ENCODE data around the gene UQCC5.
"Not testable (repeated sequence)": the region's sequence is repeated elsewhere in the genome, so short reads cannot be mapped to it uniquely, and the experiment has no call there.

UQCC5 gene

DNA sequence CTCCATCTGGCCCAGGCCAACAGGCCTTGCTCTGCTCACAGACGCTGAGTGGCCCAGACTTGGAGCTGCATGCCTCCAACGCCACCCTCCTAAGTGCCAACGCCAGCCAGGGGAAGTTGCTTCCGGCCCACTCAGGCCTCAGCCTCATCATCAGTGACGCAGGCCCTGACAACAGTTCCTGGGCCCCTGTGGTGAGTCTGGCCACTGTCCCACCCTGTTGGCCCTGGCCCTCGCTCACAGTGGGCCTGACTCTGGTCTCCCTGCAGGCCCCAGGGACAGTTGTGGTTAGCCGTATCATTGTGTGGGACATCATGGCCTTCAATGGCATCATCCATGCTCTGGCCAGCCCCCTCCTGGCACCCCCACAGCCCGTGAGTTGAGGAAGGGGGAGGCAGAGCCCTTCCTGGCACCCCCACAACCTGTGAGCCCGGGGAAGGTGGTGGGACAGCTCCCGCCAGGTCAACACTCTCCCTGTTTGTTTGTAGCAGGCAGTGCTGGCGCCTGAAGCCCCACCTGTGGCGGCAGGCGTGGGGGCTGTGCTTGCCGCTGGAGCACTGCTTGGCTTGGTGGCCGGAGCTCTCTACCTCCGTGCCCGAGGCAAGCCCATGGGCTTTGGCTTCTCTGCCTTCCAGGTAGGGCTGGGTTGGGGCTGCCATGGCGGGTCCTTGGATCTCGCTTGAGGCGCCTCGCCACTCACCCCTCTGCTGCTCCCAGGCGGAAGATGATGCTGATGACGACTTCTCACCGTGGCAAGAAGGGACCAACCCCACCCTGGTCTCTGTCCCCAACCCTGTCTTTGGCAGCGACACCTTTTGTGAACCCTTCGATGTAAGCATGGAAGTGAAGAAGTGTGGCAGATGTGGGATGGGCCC lies 12.8 kb upstream of the UQCC5 start:
- DNase-seq (ENCODE audit: low read depth in 2 of 2), result no peak

- DNase-seq (ENCODE audit: low read depth in 2 of 2), result no peak
Observed at GRCh38 chr3:52524258-52524751, 12.1 kb upstream of the UQCC5 start.

DNA sequence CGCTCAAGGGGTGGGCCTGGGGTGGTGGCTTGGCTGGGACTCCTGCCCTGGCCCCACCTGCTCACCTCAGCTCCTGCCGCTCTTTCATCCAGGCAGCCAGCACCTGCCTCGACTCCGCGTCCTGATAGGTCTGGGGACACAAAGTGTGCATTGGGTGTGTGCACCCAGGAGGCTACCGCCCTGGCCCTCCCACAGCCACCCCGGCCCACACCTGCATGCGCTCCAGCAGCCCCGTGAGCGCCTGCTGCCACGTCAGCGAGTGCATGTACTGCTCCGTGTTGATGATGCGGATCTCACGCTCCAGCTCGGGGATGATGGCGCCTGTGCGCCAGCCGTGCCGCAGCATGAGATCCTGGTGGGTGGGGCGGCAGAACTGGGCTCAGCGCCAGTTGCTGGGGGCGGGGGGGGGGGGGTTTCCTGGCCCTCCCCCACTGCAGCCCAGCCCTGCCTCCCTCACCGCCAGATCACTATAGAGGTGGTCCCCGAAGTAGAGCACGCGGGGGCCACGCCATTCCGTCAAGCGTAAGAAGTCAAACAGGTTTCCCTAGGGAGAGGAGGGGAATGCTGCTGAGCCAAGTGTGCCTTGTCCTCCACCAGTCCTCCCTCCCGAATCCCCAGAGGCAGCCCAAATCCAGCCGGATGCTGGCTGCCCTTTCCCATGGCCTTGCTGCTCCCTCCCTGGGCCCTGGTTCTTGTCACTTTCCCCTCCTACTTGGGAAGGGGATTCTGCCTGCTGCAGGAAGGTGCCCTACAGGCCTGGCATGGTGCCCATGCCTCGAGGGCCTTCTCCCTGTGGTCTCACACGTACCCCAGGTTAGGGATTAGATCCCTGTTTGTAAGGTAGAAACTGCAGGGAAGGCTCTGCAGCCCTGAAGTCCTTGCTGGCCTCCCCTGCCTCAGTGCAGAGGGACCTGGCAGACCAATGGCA lies 11.4 kb upstream of the UQCC5 start:
- DNase-seq (ENCODE audit: low read depth in 2 of 2), result no peak

DNA sequence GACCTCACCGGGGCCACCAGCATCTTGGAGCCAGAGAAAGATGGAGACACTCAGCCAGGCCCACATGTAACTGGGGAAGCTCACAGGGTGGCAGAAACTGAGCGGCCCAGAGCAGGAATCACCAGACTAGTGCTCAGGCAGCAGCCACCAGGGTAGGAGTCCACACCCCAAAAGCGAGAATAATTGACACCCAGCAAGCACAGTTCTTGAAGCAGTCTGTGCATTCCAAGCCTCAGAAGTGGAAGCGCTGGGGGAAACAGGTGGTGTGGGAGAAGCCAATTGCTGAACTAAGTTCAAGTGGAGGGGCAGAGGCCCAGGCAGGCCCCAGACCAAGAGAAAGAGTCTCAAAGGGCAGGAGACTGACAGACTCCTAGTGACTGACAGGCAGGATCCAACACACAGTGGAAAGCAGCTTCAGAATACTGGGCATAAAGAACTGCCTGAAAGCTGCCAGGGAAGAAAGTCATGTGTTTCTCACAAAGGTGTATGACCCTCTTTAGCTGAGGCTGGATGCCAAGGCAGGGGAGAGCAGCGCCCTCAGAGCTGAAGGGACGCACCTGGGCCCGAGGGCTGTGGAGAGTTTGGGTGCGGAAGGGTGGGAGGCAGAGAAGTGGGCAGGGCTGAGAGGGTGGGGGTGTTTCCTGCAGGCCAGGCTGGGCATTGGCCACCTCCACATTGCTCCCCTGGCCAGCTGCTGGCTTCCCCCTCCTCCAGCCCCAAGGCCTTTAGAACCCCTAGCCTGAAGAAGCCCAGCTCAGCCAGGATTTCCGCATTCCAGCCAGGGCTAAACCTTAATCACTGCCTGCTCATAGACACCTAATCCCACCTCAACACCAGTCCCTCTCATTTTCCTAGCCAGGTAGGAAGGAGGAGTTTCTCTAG lies 10.5 kb upstream of the UQCC5 start:
- no peak for DNase-seq (ENCODE audit: low read depth in 2 of 2)

DNA sequence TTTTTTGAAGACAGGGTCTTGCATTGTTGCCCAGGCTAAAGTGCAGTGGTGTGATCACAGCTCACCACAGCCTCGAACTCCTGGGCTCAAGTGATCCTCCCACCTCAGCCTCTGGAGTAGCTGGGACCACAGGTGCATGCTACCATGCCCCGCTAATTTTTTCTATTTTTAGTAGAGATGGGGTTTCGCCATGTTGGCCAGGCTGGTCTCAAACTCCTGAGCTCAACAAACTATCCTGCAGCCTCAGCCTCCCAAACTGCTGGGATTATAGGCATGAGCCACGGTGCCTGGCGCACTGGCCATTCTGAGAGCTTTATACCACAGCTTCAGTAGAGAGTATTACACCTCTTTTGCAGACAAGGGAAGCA lies 9.8 kb upstream of the UQCC5 start:
- DNase-seq (ENCODE audit: low read depth in 2 of 2), result not testable (repeated sequence)

- DNase-seq (ENCODE audit: low read depth in 2 of 2), result no peak
Observed at GRCh38 chr3:52527039-52527731, 9.2 kb upstream of the UQCC5 start.

- DNase-seq (ENCODE audit: low read depth in 2 of 2), result no peak
Observed at GRCh38 chr3:52527732-52528585, 8.4 kb upstream of the UQCC5 start.

DNA sequence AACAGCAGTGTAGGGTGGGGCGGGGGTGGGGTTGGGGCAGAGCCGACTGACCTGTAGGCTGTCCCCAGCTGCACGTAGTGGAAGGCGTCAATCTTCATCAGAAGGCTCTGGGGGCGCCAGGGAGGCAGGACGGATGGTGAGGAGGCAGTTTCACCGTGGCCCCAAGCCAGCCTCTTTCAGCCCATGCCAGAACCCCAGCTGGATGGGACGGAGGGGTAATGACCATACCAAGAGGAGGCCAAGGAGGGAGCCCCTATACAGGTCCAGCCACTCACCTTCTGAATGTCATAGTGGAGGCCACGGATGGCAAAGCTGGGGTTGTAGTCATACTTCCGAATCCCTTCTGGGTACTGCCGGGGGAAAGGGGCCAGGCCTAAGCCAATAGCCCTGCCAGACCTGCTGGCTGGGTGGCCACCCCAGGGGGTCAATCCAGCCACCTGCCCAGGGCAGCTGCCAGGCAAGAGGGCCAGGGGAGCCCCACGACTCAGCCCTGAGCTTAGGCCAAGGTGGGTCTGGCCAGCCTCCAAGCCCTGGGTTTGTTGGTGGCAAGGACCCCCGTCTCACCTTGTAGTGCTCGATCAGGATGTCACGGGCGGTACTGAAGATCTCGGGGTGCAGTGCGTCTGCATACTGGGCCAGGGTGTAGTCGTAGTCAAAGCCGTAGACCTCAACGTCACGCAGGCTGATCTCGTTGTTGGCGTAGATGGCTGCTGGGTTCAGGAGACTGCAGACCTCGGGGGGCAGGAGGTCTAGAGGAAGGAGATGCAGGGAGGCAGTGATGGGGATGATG lies 7.6 kb upstream of the UQCC5 start:
- DNase-seq (ENCODE audit: low read depth in 2 of 2), result no peak

DNA sequence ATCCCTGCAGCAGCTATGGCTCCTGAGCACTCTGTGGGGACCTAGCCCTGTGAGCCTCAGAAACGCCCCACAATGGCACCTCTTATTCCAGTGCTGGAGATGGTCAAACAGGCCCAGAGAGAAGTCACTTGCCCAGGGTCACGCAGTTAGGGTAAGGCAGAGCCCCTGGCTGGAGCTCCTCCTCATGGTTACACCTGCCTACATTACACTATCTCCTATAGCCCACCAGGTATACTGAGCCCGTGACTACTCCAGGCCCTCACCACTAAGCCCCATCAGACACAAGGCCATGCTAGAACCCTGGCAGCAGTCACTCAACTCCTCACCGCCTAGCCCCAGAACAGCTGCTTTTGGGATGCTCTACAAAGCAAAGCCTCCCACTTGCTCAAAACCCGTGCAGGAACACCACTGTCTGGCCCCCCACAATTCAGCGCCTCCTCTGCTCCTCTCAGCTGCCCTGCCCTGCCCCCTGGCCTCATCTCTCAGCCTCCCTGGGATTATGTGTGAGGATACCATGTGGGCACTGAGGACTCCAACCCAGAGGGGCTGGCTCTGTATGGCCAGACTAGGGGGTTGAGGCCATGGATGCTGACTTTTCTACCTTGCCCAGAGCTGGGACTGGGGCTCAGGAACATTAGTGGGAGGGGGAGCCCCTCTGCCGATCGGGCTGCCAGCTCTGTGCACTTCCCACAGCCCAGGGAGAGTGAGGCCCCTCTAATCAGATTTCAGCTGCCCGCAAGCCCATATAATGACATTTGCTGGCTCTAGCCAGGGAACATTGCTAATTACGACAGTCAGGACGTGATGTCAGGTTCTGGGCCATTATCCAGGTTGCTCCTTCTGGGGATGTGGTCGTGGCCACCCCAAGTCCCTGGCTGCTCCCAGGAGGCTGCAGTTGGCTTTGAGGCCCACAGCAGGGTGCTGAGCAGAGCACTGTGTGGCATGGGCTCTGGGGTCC lies 6.8 kb upstream of the UQCC5 start:
- no peak for DNase-seq (ENCODE audit: low read depth in 2 of 2)

DNA sequence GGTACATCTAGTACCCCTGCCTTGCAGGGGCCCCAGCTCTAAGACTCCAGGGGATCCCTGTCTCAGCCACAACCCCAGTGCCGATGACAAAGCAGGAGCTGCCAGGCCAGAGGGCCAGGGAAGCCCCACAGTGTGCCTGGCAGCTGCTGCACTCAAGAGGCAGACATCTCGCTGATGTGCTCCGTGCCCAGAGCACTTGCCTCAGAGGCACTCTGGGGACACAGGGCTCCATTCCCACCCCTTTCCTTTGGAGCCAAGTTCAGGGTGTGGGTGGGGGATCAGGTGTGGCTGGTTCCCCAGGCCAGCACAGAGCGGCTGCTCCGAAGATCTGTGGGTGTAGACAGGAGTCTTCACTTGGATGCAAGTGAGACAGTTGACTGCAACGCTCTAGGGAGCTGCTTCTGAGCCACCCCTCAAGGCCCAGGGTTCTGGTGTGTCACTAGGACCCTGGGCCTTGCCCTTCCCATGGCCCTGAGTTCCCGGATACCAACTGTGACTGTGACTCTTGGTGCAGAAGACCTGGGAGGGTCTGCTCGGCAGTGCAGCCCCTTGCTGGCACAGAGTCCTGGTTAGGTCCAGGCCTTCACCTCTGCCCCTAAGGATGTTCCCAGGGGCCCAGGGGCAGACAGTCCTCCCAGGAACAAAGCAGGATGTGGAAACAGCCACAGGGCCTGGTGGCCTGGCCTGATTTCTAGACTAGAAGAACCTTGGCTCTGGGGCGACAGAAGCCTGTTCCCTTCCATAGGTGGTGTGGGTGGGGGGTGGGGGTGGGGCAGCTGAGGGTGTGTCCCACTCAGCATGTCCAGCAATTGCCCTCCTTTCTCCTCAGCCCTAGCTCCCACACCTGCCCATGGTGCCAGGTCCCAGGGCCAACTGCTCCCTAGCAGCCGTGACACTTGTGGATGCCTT lies 5.2 kb upstream of the UQCC5 start:
- no peak for DNase-seq (ENCODE audit: low read depth in 2 of 2)

GRCh38 chr3:52531860-52532516 lies 4.4 kb upstream of the UQCC5 start:
- no peak for DNase-seq (ENCODE audit: low read depth in 2 of 2)

GRCh38 chr3:52532517-52532837 lies 3.9 kb upstream of the UQCC5 start:
- no peak for DNase-seq (ENCODE audit: low read depth in 2 of 2)

DNA sequence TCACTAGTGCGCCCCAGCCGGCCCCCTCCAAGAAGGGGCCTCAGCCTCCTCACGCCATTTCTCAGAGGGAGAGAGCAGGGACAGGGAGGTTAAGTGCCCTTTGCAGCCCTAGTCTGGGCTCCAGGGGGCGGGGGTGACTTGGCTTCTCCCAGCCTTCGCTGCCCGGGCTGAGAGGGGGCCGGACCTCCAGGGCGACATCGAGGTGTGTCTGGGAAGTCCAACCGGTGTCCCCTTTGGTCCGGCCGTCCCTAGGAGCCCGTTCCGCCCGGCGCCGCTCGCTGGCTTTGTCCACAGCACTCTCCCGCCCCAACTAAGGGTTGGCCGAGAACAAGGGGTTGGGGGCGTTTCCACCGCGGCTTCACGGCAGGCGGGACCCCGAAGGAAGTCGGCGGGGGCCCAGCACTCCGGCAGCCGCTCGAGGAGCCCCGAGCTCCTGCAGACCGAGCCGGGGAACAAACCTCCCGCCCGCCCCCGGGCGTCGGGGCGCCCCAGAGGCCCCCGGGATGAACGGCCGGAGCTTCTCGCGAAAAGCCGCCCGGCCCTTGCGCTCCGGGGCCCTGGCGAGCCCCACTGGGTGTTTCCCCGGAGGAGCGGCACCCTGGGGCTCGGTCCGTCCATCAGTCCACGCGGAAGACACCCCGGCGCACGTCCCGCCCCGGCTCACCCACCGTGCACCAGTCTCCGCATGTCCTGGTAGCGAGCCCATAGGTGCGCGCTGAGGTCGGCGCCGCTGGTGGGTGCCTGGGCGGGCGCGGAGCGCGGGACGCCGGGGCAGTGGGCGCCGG lies 3.4 kb upstream of the UQCC5 start:
- no peak for DNase-seq (ENCODE audit: low read depth in 2 of 2)

DNA sequence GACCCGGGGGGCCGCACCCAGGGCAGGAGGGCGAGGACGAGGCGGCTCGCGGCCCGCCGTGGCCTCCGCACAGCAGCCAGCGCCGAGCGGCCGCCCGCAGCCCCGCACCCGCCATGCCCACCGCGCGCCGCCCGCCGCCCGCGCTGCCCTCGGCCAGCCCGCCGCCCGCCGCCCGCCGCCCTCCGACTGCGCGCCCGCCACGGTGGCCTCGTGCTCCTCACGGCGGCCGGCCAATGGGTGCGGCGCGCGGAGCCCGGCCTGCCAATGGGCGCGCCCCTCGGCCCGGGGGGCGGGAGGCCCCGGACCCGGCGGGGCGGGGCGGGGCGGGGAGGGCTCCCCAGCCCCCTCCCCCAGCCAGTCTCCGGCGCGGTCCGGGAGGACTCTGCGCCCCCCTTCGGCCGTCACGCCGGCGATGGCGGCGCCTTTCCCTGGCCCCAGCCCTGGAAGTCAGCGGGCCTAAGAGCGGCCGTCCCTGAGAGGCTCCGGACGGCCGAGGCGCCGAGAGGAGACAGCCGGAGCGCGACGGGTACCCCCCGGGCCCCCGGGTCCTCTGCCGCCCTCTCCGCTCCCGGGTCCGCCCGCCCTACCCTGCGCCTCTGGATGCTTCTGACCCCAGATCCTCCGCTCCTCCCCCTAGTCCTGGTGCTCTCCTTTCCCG lies 2.7 kb upstream of the UQCC5 start, which contains the start of gene NT5DC2:
Gene NT5DC2 (minus strand): TSS at position 235 of the 658 bp plus-strand sequence. CDS start 120 bp downstream, at position 115.
- DNase-seq (ENCODE audit: low read depth in 2 of 2), result peak; percentile 28 to 38
